GM19240 (cell line): ENCODE data around the gene GTF2A2.
"Not testable (repeated sequence)": the region's sequence is repeated elsewhere in the genome, so short reads cannot be mapped to it uniquely, and the experiment has no call there.

Experiments used
- DNase-seq: peaks from one replicate; pipeline ENCODE4 v3.0.0; 2011; ENCODE audit warnings: low spot score; ENCODE audit not compliant: insufficient read length

Gene GTF2A2

DNA sequence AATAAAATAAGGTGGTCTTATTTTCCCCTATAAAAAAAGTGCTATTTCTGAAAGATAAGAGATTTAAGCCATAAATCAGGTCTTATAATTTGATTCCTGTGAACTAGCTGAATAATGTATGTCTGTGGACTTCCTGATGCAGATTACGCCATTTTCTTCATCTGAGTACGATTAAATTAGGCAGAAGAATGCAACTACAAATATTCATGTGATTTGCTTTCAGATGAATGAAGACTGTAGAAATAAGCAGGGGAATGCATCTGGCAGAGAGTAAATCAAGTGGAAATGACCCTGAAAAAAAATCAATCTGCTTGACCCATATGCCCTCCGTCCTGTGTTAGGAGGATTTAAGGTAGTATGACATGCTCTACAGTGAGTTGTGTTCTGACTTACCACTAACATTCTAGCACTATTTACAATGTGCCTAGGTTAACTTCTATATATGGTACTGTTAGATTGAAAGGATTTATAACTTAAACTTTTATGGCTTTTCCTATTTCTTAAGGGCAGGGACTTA lies 17.1 kb upstream of the GTF2A2 start:
- DNase-seq = no peak

GRCh38 chr15:59668556-59668955 lies 11.2 kb upstream of the GTF2A2 start:
- DNase-seq = no peak

GRCh38 chr15:59662260-59662659 lies 4.9 kb upstream of the GTF2A2 start:
- no peak for DNase-seq

GRCh38 chr15:59659366-59659765 lies 2.1 kb upstream of the GTF2A2 start:
- DNase-seq = no peak

- no peak for DNase-seq
Measured at GRCh38 chr15:59657635-59658125, 365 bp upstream of the GTF2A2 start.

DNA sequence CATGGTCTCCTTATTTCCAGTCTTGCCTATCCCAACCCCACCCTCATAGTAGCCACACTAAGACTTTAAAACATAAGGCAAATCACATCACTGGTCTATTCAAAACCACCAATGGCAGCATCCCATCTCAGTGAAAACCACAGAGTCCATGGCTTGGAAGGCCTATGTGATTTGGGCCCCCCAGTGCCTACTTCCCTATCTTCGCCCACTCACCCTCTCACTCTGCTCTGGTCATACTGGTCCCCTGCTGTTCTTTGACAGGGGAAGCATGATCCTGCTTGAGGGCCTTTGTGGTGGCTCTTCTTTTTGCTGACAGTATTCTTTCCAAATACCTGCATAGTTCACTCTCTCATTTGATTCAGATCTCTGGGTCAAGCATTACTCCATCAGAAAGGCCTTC lies 3.3 kb downstream of the GTF2A2 start:
- no peak for DNase-seq

GRCh38 chr15:59649603-59650002 lies 7.7 kb downstream of the GTF2A2 start:
- DNase-seq = no peak

DNA sequence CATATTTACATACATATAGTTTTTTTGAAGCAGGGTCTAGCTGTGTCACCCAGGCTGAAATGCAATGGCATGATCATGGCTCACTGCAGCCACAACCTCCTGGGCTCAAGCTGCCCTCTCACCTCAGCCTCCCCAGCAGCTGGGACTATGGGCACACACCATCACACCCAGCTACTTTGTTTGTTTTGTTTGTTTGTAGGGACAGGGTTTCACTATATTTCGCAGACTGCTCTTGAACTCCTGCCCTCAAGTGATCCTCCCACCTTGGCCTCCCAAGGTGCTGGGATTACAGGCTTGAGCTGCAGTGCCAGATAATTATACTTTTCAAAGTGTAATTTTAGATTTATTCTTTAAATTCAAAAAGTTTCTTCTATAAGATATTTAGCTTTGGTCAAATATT lies 10.2 kb downstream of the GTF2A2 start:
- DNase-seq = no peak

GRCh38 chr15:59646277-59646676 lies 11.0 kb downstream of the GTF2A2 start:
- DNase-seq = no peak

GRCh38 chr15:59645812-59646211 lies 11.5 kb downstream of the GTF2A2 start:
- not testable (repeated sequence) for DNase-seq

DNA sequence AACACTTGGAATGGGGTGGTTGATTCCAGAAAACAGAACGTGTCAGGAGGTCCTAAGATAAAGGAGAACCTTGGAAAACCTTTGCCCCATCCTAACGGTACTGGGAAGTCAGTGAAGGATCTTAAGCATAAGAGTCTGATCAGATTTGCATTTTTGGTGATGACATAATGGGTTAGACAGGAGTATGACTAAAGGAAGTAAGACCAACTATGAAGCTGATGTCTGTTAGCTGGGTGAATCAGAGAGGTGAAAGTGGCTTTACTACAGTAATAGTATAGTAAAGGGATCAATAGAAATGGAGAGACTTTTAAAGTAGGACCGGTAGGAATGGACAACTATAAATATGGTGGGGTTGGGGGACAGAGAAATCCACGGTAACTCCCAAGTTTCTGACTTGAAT lies 12.6 kb downstream of the GTF2A2 start:
- DNase-seq = no peak

DNA sequence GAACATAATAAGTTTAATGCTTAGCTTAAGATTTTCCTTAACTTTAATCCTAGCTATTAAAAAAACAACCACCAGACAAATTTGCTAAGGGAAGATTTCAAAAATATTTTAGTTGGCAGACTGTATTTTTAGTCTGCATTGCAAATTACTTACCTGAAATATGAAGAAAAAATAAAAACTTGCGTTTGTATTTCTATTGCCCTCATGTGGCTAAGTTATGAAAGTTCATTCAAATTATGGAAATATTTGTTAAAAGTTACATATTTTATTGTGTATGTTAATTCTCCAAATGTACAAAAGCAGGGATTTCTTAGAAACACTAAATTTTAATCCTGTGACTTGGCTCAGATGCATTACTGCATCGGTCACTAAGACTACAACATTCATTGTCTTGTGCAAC lies 15.0 kb downstream of the GTF2A2 start:
- no peak for DNase-seq

GRCh38 chr15:59637507-59637906 lies 19.8 kb downstream of the GTF2A2 start:
- not testable (repeated sequence) for DNase-seq

DNA sequence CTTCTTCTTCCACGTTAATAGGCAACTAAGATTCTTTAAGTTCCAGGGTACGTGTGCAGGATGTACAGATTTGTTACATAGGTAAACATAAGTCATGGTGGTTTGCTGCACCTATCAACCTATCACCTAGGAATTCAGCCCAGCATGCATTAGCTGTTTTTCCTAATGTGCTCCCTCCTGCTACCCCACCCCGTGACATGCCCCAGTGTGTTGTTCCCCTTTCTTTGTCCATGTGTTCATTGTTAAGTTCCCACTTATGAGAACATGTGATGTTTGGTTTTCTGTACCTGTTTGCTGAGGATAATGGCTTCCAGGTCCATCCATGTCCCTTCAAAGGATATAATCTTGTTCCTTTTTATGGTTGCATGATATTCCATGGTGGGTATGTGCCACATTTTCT lies 21.1 kb downstream of the GTF2A2 start:
- DNase-seq = no peak

GRCh38 chr15:59632714-59633113 lies 24.6 kb downstream of the GTF2A2 start:
- no peak for DNase-seq

DNA sequence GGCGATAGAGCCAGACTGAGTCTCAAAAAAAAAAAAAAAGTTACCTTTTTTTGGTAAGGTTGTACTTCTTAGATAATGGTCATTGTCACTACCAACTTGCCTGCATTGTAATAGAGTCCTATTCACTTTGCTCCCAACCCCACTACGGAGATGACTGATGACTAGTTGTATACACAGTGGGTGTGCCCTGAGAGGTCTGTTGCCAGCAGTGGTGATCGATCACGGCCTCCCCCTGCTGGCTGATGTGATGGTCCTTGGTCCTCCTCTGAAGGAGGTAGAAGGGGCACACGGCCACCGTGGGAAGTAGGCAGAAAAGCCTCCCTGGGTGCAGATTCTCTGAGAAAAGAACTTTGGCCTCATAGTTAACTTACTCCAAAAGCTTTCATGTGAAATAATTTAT lies 35.0 kb downstream of the GTF2A2 start:
- peak; percentile 58 for DNase-seq

- no peak for DNase-seq
Measured at GRCh38 chr15:59618406-59618805, 38.9 kb downstream of the GTF2A2 start.

- no peak for DNase-seq
Measured at GRCh38 chr15:59616379-59616778, 40.9 kb downstream of the GTF2A2 start.

GRCh38 chr15:59615661-59616060 lies 41.7 kb downstream of the GTF2A2 start:
- no peak for DNase-seq

GRCh38 chr15:59614153-59614552 lies 43.2 kb downstream of the GTF2A2 start:
- no peak for DNase-seq

DNA sequence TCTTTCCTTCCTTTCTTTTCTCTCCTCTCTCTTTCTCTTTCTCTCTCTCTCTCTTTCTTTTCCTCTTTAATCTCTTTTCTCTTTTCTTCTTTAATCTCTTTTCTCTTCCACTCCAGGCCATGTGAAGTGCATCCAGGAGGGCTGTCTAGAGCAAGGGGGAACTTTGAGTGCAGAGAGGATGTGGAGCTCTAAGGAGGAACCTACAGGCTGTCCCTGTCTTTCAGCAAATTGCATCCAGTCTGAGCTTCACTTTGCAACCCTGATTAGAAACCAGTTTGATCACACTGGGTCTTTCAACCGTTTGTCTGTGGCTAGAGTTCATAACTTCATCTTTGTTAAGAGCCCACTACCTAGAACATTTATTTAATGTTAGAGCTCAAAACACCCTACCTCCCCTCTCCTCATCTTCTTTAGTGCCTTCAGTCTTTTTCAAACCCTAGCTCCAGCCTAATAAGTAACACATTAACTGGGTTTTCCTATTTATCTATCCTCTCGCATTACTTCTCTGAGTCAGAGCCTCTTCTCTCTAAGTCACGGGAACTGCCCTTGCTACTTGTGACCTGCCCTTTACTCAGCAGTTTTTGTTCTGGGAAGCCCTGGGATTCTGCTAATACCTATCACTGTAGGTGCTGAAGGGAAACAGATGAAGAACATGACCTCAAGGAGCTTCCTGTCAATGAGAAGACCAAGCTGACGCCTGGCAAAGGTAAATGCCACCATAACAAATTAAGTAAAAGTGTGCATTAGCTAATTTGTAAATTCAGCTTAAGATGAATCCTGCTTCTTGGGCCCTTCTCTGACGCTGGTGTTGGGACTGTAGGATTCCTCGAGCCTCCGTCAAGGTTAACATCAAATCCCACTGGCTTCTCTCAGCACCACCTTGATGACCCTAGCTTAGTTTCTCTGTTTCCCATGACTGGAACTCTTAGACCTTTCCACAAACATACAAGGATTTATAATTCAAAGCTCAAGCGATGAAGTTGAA lies 45.7 kb downstream of the GTF2A2 start, which contains the start of gene GCNT3:
Gene GCNT3, plus strand, starts transcription at position 508 of the 985 bp plus-strand sequence. CDS start 6,456 bp downstream, outside the sequence.
- DNase-seq = no peak
